Measurements from ENCODE around the gene PTGDR. TPM values are rescaled to one million over a fixed set of nuclear protein-coding genes. Genes with fewer than 3 reads are reported as not detected.

The PTGDR gene
- total RNA-seq, 1 donor from 2014 or later, result not detected

- no peak overlapping the region for H3K4me3 ChIP-seq (ENCODE audit: low read depth, low read length)
- TF ChIP-seq CTCF (conservative IDR thresholded peaks at IDR 0.05; ENCODE audit: low read depth, low read length), result no peak
- DNase-seq (ENCODE audit: low read depth), result no peak
These were observed 32.1 kb upstream of the PTGDR start for GRCh38 chr14:52235434-52235833.

GRCh38 chr14:52235866-52236510, 31.5 kb upstream of the PTGDR start:
- H3K4me3 ChIP-seq (ENCODE audit: low read depth, low read length), result no peak overlapping the region
- DNase-seq (ENCODE audit: low read depth), result no peak
- TF ChIP-seq CTCF (conservative IDR thresholded peaks at IDR 0.05; ENCODE audit: low read depth, low read length), result no peak

GRCh38 chr14:52238682-52239081, 28.8 kb upstream of the PTGDR start:
- TF ChIP-seq CTCF (conservative IDR thresholded peaks at IDR 0.05; ENCODE audit: low read depth, low read length), result no peak
- DNase-seq (ENCODE audit: low read depth), result no peak
- no peak overlapping the region for H3K4me3 ChIP-seq (ENCODE audit: low read depth, low read length)

- no peak for DNase-seq (ENCODE audit: low read depth)
- TF ChIP-seq CTCF (conservative IDR thresholded peaks at IDR 0.05; ENCODE audit: low read depth, low read length), result no peak
- no peak overlapping the region for H3K4me3 ChIP-seq (ENCODE audit: low read depth, low read length)
These were observed 26.9 kb upstream of the PTGDR start for GRCh38 chr14:52240623-52241022.

GRCh38 chr14:52241087-52241793, 26.3 kb upstream of the PTGDR start:
- no peak for TF ChIP-seq CTCF (conservative IDR thresholded peaks at IDR 0.05; ENCODE audit: low read depth, low read length)
- H3K4me3 ChIP-seq (ENCODE audit: low read depth, low read length), result no peak overlapping the region
- no peak for DNase-seq (ENCODE audit: low read depth)

GRCh38 chr14:52244328-52244727, 23.2 kb upstream of the PTGDR start:
- H3K4me3 ChIP-seq (ENCODE audit: low read depth, low read length), result no peak overlapping the region
- no peak for DNase-seq (ENCODE audit: low read depth)
- no peak for TF ChIP-seq CTCF (conservative IDR thresholded peaks at IDR 0.05; ENCODE audit: low read depth, low read length)

GRCh38 chr14:52244997-52245396, 22.5 kb upstream of the PTGDR start:
- no peak for DNase-seq (ENCODE audit: low read depth)
- H3K4me3 ChIP-seq (ENCODE audit: low read depth, low read length), result no peak overlapping the region
- no peak for TF ChIP-seq CTCF (conservative IDR thresholded peaks at IDR 0.05; ENCODE audit: low read depth, low read length)

Data from epithelial cell of proximal tubule (primary cell).